ENCODE measurements around the gene ARPP21. TPM values are rescaled to one million over a fixed set of nuclear protein-coding genes. Genes with fewer than 3 reads are reported as not detected.

ARPP21 gene
- total and polyA plus RNA-seq, 2 donors (not counting 3 experiments of a cell fraction or from before 2014, with no cell fraction given), result not detected

DNA sequence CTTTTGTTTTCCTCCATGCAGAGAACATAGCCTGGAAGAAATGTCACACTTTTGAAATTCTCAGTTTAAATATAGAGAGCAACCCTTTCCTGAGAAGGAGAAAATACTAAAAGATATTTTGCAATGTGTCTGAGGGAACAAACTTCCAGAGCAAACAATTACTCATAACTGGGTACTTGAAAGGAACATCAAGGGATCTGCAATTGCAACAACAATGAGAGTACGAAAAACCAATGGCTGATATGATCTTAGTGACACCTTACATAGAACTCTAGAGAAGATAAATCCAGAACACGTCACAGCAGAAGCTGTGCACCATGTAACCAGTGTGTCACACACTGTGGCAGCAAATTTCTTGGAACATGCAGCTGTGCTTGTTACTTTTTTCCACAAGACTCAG lies 14.6 kb upstream of the ARPP21 start:
- Histone ChIP-seq H3K9me1 (replicated peaks; ENCODE audit: control insufficient read depth, extremely low read depth, insufficient read depth, low read length) (no peaks in the 10 kb centered on the region), H3K9ac (replicated peaks; ENCODE audit: extremely low read depth, insufficient read depth, low read length) (no peak overlapping the region), H3K9me3 (replicated peaks; ENCODE audit: control insufficient read depth, insufficient read depth, low read length) (no peaks in the 10 kb centered on the region), H3K27me3 (ENCODE audit: control insufficient read depth in 2 of 2, insufficient read depth in 2 of 2, low read length in 2 of 2) (peaks cover 0 to 3% of the 10 kb centered on the region in 2 experiments), H3K27ac (ENCODE audit: insufficient read depth, low read depth, low read length) (no peak overlapping the region), H3K36me3 (ENCODE audit: control insufficient read depth in 2 of 2, extremely low read depth in 1 of 2, insufficient read depth in 2 of 2, low read length in 2 of 2) (no peaks in the 10 kb centered on the region), H2AFZ (ENCODE audit: low read depth, low read length) (no peak overlapping the region), H3K4me3 (replicated peaks in 1 of 3; ENCODE audit: insufficient read depth in 1 of 3, low read depth in 1 of 3, low read length in 3 of 3) (no peak overlapping the region), H3K79me2 (ENCODE audit: control insufficient read depth, insufficient read depth, low read length) (no peaks in the 10 kb centered on the region), H3K4me2 (ENCODE audit: insufficient read depth, low read length) (no peak overlapping the region), H4K20me1 (replicated peaks; ENCODE audit: control insufficient read depth, extremely low read depth, insufficient read depth, low read length) (no peaks in the 10 kb centered on the region), H3K4me1 (ENCODE audit: control insufficient read depth, extremely low read depth, insufficient read depth, low read length) (no peaks in the 10 kb centered on the region)
- DNase-seq (ENCODE audit: low read depth, low spot score), result no peak
- no peak for FAIRE-seq
- ChIA-PET CTCF (no interaction called here), POLR2A (no interaction called here)
- TF ChIP-seq EZH2 (IDR thresholded peaks at IDR 0.05; ENCODE audit: borderline replicate concordance, low read depth, low read length, severe bottlenecking), result no peak
- no peak for TF ChIP-seq FOS (IDR thresholded peaks at IDR 0.05; ENCODE audit: borderline replicate concordance, insufficient read depth, low read length)
- TF ChIP-seq GATA2 (IDR thresholded peaks at IDR 0.05; ENCODE audit: insufficient read depth, insufficient read length, low read depth, low read length), result no peak
- TF ChIP-seq, protein P1, sequence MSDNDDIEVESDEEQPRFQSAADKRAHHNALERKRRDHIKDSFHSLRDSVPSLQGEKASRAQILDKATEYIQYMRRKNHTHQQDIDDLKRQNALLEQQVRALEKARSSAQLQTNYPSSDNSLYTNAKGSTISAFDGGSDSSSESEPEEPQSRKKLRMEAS (IDR thresholded peaks at IDR 0.05; ENCODE audit: insufficient read depth, insufficient read length), result no peak
- TF ChIP-seq JUN (IDR thresholded peaks at IDR 0.05; ENCODE audit: borderline replicate concordance, insufficient read depth, insufficient read length, low read depth), result no peak
- TF ChIP-seq, protein P2, sequence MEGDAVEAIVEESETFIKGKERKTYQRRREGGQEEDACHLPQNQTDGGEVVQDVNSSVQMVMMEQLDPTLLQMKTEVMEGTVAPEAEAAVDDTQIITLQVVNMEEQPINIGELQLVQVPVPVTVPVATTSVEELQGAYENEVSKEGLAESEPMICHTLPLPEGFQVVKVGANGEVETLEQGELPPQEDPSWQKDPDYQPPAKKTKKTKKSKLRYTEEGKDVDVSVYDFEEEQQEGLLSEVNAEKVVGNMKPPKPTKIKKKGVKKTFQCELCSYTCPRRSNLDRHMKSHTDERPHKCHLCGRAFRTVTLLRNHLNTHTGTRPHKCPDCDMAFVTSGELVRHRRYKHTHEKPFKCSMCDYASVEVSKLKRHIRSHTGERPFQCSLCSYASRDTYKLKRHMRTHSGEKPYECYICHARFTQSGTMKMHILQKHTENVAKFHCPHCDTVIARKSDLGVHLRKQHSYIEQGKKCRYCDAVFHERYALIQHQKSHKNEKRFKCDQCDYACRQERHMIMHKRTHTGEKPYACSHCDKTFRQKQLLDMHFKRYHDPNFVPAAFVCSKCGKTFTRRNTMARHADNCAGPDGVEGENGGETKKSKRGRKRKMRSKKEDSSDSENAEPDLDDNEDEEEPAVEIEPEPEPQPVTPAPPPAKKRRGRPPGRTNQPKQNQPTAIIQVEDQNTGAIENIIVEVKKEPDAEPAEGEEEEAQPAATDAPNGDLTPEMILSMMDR (IDR thresholded peaks at IDR 0.05; ENCODE audit: extremely low read depth in 1 of 2, insufficient read depth in 1 of 2, low read depth in 1 of 2, low read length in 2 of 2), result no peak
- TF ChIP-seq MYC (IDR thresholded peaks at IDR 0.05; ENCODE audit: low read depth, low read length), result no peak
- TF ChIP-seq POLR2A (IDR thresholded peaks at IDR 0.05; ENCODE audit: low read depth, low read length), result no peak
- no peak for TF ChIP-seq POLR2AphosphoS5 (IDR thresholded peaks at IDR 0.05; ENCODE audit: insufficient read depth, low read depth, low read length)
- no TSS peak for BruUV-seq (replicated peaks)
- dilution Hi-C loops (cut with MboI; ENCODE audit: extremely low pct_ligation_motif_present, low sequenced_read_pairs), result no loop called here
- intact Hi-C loops (cut with micrococcal nuclease), result no loop called here

Data from endothelial cell of umbilical vein (primary cell).